HL-60 (cell line): Measurements from ENCODE around the gene TMEM255B.

Experiments used
- CTCF ChIP-seq: IDR thresholded peaks from one replicate; pipeline ENCODE4 v1.5.1; 2011; ENCODE audit warnings: low read length, control low read depth, inconsistent platforms; ENCODE audit not compliant: insufficient read depth
- GABPA ChIP-seq: IDR thresholded peaks from 2 replicates; pipeline ENCODE4 v1.6.1; 2012; ENCODE audit warnings: low read depth
- POLR2AphosphoS5 ChIP-seq: IDR thresholded peaks from 2 replicates; pipeline ENCODE4 v1.6.1; 2012; ENCODE audit warnings: low read depth
- REST ChIP-seq: IDR thresholded peaks from 2 replicates; pipeline ENCODE4 v1.6.1; 2012; ENCODE audit warnings: low read depth; ENCODE audit not compliant: insufficient replicate concordance
- SPI1 ChIP-seq: IDR thresholded peaks from 2 replicates; pipeline ENCODE4 v1.6.1; 2012; ENCODE audit warnings: low read depth, mild to moderate bottlenecking, borderline replicate concordance

DNA sequence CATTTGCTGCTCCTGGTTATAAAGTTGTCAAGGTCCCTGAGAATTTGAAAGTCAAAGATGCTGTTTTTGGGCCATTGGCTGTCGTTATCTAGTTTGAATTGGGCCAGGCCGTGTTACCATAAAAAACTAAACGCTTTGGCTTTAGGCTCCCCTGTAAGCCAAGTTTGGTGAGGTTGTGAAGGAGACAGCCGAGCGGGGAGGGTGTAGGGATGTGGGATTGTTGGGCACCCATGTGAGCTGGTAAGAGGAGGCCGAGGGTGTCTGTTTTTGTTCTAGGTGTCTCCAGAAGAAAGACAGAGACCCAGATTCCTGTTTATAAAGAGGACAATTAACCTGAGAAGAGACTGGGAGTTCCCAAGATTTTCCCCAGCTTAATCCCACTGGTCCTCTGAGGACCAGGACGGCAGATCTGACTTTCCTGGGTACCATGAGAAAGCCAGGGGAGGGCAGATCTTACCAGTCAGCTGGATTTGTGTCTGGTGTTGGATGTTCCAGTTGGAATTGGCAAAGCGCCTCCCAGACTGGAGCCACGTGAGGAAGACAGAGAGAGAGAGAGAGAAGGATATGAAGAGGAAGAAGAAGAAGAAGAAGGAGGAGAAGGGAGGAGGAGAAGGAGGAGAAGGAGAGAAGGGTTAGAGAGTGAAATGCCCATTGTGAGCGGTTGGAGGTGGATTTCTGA, 25.1 kb downstream of the TMEM255B start:
- no peak for TF ChIP-seq CTCF
- no peak for TF ChIP-seq REST
- TF ChIP-seq POLR2AphosphoS5 = no peak
- no peak for TF ChIP-seq GABPA
- no peak for TF ChIP-seq SPI1
